ENCODE measurements around the gene MAML2. TPM values are rescaled to one million over a fixed set of nuclear protein-coding genes. Genes with fewer than 3 reads are reported as not detected.

The MAML2 gene
- polyA plus RNA-seq, 3 donors = 0.57 to 7.6 (median 1.2) TPM

GRCh38 chr11:96310236-96310635 lies 32.8 kb downstream of the MAML2 start:
- no peak overlapping the region for H3K27ac Mint-ChIP-seq
- Histone ChIP-seq H3K36me3 (replicated peaks in 1 of 2; ENCODE audit: control insufficient read depth in 1 of 2, insufficient read depth in 2 of 2, low read length in 2 of 2) (no peaks in the 10 kb centered on the region), H2AFZ (ENCODE audit: insufficient read depth, low read depth, low read length, poor library complexity, severe bottlenecking) (no peak overlapping the region), H3K9me3 (replicated peaks in 1 of 2; ENCODE audit: control insufficient read depth in 1 of 2, insufficient read depth in 1 of 2, low read length in 2 of 2) (no peaks in the 10 kb centered on the region), H3K9ac (ENCODE audit: insufficient read depth, low read length, poor library complexity, severe bottlenecking) (no peak overlapping the region), H3K27ac (ENCODE audit: low read depth in 1 of 2, low read length in 2 of 2) (no peak overlapping the region), H3K4me3 (replicated peaks in 1 of 3; ENCODE audit: low read depth in 2 of 3, low read length in 3 of 3) (no peak overlapping the region), H3K27me3 (ENCODE audit: control insufficient read depth in 2 of 2, insufficient read depth in 2 of 2, low read length in 2 of 2) (no peaks in the 10 kb centered on the region), H3K4me1 (ENCODE audit: control insufficient read depth in 1 of 2, insufficient read depth in 2 of 2, low read length in 2 of 2) (peaks cover 24 to 43% of the 10 kb centered on the region in 2 donors), H3K79me2 (ENCODE audit: insufficient read depth, low read length) (no peaks in the 10 kb centered on the region), H4K20me1 (ENCODE audit: insufficient read depth, low read length) (peaks cover 20% of the 10 kb centered on the region), H3K4me2 (replicated peaks; ENCODE audit: extremely low read depth, low read length, poor library complexity, severe bottlenecking) (no peak overlapping the region)
- peaks cover 4 to 8% of the 10 kb centered on the region in 2 donors for H3K36me3 Mint-ChIP-seq
- no peak for DNase-seq
- H3K4me1 Mint-ChIP-seq = peaks cover 49% of the 10 kb centered on the region
- no CpG with 5 or more reads among the region's 1 CpG for WGBS (ENCODE audit: insufficient coverage)
- no peaks in the 10 kb centered on the region for H3K27me3 Mint-ChIP-seq (ENCODE audit: low read depth in 3 of 3)
- intact Hi-C loops (cut with micrococcal nuclease) = no loop called here
- no peaks in the 10 kb centered on the region for H3K9me3 Mint-ChIP-seq
- no peak overlapping the region for H3K4me3 Mint-ChIP-seq
- TF ChIP-seq, protein P1, sequence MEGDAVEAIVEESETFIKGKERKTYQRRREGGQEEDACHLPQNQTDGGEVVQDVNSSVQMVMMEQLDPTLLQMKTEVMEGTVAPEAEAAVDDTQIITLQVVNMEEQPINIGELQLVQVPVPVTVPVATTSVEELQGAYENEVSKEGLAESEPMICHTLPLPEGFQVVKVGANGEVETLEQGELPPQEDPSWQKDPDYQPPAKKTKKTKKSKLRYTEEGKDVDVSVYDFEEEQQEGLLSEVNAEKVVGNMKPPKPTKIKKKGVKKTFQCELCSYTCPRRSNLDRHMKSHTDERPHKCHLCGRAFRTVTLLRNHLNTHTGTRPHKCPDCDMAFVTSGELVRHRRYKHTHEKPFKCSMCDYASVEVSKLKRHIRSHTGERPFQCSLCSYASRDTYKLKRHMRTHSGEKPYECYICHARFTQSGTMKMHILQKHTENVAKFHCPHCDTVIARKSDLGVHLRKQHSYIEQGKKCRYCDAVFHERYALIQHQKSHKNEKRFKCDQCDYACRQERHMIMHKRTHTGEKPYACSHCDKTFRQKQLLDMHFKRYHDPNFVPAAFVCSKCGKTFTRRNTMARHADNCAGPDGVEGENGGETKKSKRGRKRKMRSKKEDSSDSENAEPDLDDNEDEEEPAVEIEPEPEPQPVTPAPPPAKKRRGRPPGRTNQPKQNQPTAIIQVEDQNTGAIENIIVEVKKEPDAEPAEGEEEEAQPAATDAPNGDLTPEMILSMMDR (IDR thresholded peaks at IDR 0.05) = no peak

DNA sequence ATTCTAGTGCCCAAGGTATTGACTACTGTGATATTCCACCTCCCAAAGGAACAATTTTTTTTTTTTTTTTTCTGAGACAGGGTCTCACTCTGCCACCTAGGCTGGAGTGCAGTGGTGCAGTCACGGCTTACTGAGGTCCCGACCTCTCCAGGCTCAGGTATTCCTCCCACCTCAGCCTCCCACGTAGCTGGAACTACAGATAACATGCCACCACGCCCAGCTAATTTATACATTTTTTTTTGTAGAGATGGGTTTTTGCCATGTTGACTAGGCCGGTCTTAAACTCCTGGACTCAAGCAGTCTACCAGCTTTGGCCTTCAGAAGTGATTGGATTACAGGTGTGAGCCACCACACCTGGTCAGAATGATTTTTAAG lies 33.4 kb downstream of the MAML2 start:
- Mint-ChIP-seq H3K9me3 (no peaks in the 10 kb centered on the region), H3K27me3 (ENCODE audit: low read depth in 3 of 3) (no peaks in the 10 kb centered on the region), H3K4me1 (peaks cover 44% of the 10 kb centered on the region), H3K36me3 (peaks cover 4 to 8% of the 10 kb centered on the region in 2 donors), H3K4me3 (no peak overlapping the region), H3K27ac (no peak overlapping the region)
- TF ChIP-seq, protein P1 (IDR thresholded peaks at IDR 0.05) = no peak
- DNase-seq = no peak
- H3K9ac ChIP-seq (ENCODE audit: insufficient read depth, low read length, poor library complexity, severe bottlenecking) = no peak overlapping the region
- H3K27me3 ChIP-seq (ENCODE audit: control insufficient read depth in 2 of 2, insufficient read depth in 2 of 2, low read length in 2 of 2) = no peaks in the 10 kb centered on the region
- no peaks in the 10 kb centered on the region for H3K36me3 ChIP-seq (replicated peaks in 1 of 2; ENCODE audit: control insufficient read depth in 1 of 2, insufficient read depth in 2 of 2, low read length in 2 of 2)
- H4K20me1 ChIP-seq (ENCODE audit: insufficient read depth, low read length) = peaks cover 16% of the 10 kb centered on the region
- no CpG with 5 or more reads among the region's 5 CpGs for WGBS (ENCODE audit: insufficient coverage)
- H3K4me1 ChIP-seq (ENCODE audit: control insufficient read depth in 1 of 2, insufficient read depth in 2 of 2, low read length in 2 of 2) = peaks cover 20 to 39% of the 10 kb centered on the region in 2 donors
- H3K79me2 ChIP-seq (ENCODE audit: insufficient read depth, low read length) = no peaks in the 10 kb centered on the region
- no peaks in the 10 kb centered on the region for H3K9me3 ChIP-seq (replicated peaks in 1 of 2; ENCODE audit: control insufficient read depth in 1 of 2, insufficient read depth in 1 of 2, low read length in 2 of 2)
- H2AFZ ChIP-seq (ENCODE audit: insufficient read depth, low read depth, low read length, poor library complexity, severe bottlenecking) = no peak overlapping the region
- no peak overlapping the region for H3K27ac ChIP-seq (ENCODE audit: low read depth in 1 of 2, low read length in 2 of 2)
- no peak overlapping the region for H3K4me3 ChIP-seq (replicated peaks in 1 of 3; ENCODE audit: low read depth in 2 of 3, low read length in 3 of 3)
- H3K4me2 ChIP-seq (replicated peaks; ENCODE audit: extremely low read depth, low read length, poor library complexity, severe bottlenecking) = no peak overlapping the region
- intact Hi-C loops (cut with micrococcal nuclease) = loop anchor here (5.0 kb wide), 1 partner anchor 33 kb away; the partner anchor contains the start of gene MAML2 (in 2 of the 2)
